Right lobe of liver (tissue), 6 donors: ENCODE data around the gene DPM1. TPM values are rescaled to one million over a fixed set of nuclear protein-coding genes. Genes with fewer than 3 reads are reported as not detected.

Experiments used
- ATAC-seq, 4 donors: fragments of 200-7000 bp; cut with Tn5 transposase; one replicate each; pipeline ENCODE4 v1.9.1; 2020; ENCODE audit warnings: mild to moderate bottlenecking in 4 of 4, moderate library complexity in 4 of 4
- DNase-seq, 3 donors: peaks; one replicate each; pipeline ENCODE4 v3.0.0-alpha.2; 2020
- H3K27ac ChIP-seq, 3 donors: fragments of 200-600 bp; one replicate each; pipeline ENCODE4 v1.8.0; 2022
- H3K27me3 ChIP-seq, 2 donors: fragments of 200-600 bp; one replicate each; pipeline ENCODE4 v1.8.0; 2022
- H3K36me3 ChIP-seq, 4 donors: fragments of 200-600 bp; sonication (generic) in 1 of 4; one replicate each; pipeline versions ENCODE4 v1.5.1 to v1.8.0; 2017 to 2022; ENCODE audit warnings: control low read depth in 1 of 4
- H3K4me1 ChIP-seq, 4 donors: fragments of 200-600 bp; sonication (generic) in 1 of 4; one replicate each; pipeline versions ENCODE4 v1.5.1 to v1.8.0; 2017 to 2022; ENCODE audit warnings: control low read depth in 1 of 4
- H3K4me3 ChIP-seq, 3 donors: fragments of 200-600 bp; one replicate each; pipeline ENCODE4 v1.8.0; 2022
- H3K9me3 ChIP-seq, 4 donors: fragments of 200-600 bp; sonication (generic) in 1 of 4; one replicate each; pipeline versions ENCODE4 v1.5.1 to v1.8.0; 2017 to 2022; ENCODE audit warnings: control low read depth in 1 of 4
- CTCF ChIP-seq, 4 donors: fragments of 200-600 bp in 3 of 4; fragments of 450-650 bp in 1 of 4; IDR thresholded peaks; one replicate each; pipeline versions ENCODE4 v1.5.1 to v1.8.0; 2016 to 2022; ENCODE audit warnings: antibody characterized with exemption in 4 of 4, mild to moderate bottlenecking in 2 of 4
- POLR2A ChIP-seq: fragments of 450-650 bp; IDR thresholded peaks from one replicate; pipeline ENCODE4 v1.6.1; 2017; ENCODE audit warnings: antibody characterized with exemption, mild to moderate bottlenecking
- WGBS: methylation state at CpG from one replicate; pipeline ENCODE4 v1.1.6; 2018; ENCODE audit warnings: low coverage, low lambda C conversion rate; ENCODE audit not compliant: insufficient coverage; ENCODE audit errors: missing lambda C conversion rate; 5-methylcytosine and 5-hydroxymethylcytosine counted together
- intact Hi-C, 2 donors: fragments of 100-400 bp; cut with DNase I; formaldehyde crosslinking; loops; one replicate each; pipeline versions ENCODE4 v1.11.2 to v1.14.1; 2022
- total RNA-seq, 6 experiments: library from RNA; depleted of rRNA in 2 of 6; stranded (reverse); fragments of >200 nt in 2 of 6; fragmentation: NEBNext Ultra II Directional in 3 of 6; extraction: Animal tissue kit (Norgen Biotek cat#: 25700) in 3 of 6; gene quantifications; one replicate each; pipeline versions ENCODE4 v1.1.0 to v1.2.4, GENCODE V29; 2016 to 2023
- donor health status: DM: no; HTN: yes; CAD: no.
- donor health status: DM: no; HTN: no; CAD: no.
- donor health status: DM: no; HTN: no; CAD: no.
- donor health status: DM: no; HTN: yes; CAD: no.
- donor health status: DM: no; HTN: yes; CAD: no.

DPM1 gene
- total RNA-seq, 6 experiments from 2014 or later, result 16.6 to 40.4 (median 21.2) TPM

- DNase-seq, result no peak
- H3K4me1 ChIP-seq, result no peaks in the 10 kb centered on the region
- no peaks in the 10 kb centered on the region for H3K27me3 ChIP-seq
- intact Hi-C loops, result no loop called here
- WGBS, result 38% methylated on average over 7 of the region's 10 CpGs
- TF ChIP-seq POLR2A (no peak), CTCF (IDR thresholded peaks at IDR 0.05) (no peak)
- no peaks in the 10 kb centered on the region for H3K9me3 ChIP-seq
- no peaks in the 10 kb centered on the region for H3K36me3 ChIP-seq
- H3K27ac ChIP-seq, result no peak overlapping the region
- no peak overlapping the region for H3K4me3 ChIP-seq
- no peak for ATAC-seq
Measured at GRCh38 chr20:50996901-50997865, 38.9 kb upstream of the DPM1 start.

DNA sequence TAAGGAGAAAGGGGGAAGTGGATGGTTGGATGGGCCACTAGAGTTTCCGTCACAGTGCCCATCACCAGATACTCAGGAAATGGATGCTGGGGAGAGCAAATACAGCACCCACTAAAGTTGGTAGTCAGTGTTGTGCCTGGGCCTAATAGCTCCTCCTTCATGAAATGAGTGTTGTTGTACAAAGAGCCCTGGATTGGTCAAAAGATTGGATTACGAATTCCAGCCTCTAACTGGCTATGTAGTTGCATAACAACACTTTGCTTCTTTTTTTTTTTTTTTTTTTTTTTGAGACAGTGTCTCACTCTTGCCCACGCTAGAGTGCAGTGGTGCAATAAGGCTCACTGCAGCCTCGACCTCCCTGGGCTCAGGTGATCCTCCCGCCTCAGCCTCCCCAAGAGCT lies 37.2 kb upstream of the DPM1 start:
- DNase-seq, result no peak
- no peak overlapping the region for H3K27ac ChIP-seq
- WGBS, result 71% methylated on average over 5 of the region's 5 CpGs
- H3K4me3 ChIP-seq, result no peak overlapping the region
- no peaks in the 10 kb centered on the region for H3K36me3 ChIP-seq
- ATAC-seq, result no peak
- H3K9me3 ChIP-seq, result no peaks in the 10 kb centered on the region
- TF ChIP-seq CTCF (IDR thresholded peaks at IDR 0.05), result no peak
- TF ChIP-seq POLR2A, result no peak
- H3K4me1 ChIP-seq, result no peaks in the 10 kb centered on the region
- intact Hi-C loops, result no loop called here
- H3K27me3 ChIP-seq, result no peaks in the 10 kb centered on the region

GRCh38 chr20:50993876-50994275 lies 35.5 kb upstream of the DPM1 start:
- H3K9me3 ChIP-seq, result no peaks in the 10 kb centered on the region
- H3K4me1 ChIP-seq, result no peaks in the 10 kb centered on the region
- H3K4me3 ChIP-seq, result no peak overlapping the region
- ATAC-seq, result no peak
- H3K27ac ChIP-seq, result no peak overlapping the region
- no peak for TF ChIP-seq POLR2A
- no peak for TF ChIP-seq CTCF (IDR thresholded peaks at IDR 0.05)
- intact Hi-C loops, result loop anchor here (5.0 kb wide), 2 partner anchors 308 to 313 kb away; no protein-coding TSS in a partner anchor
- no peak for DNase-seq
- WGBS, result 69% methylated on average over 9 of the region's 9 CpGs
- no peaks in the 10 kb centered on the region for H3K27me3 ChIP-seq
- H3K36me3 ChIP-seq, result no peaks in the 10 kb centered on the region

- intact Hi-C loops, result loop anchor here (5.0 kb wide), 2 partner anchors 309 to 314 kb away; no protein-coding TSS in a partner anchor
- H3K36me3 ChIP-seq, result no peaks in the 10 kb centered on the region
Measured at GRCh38 chr20:50992733-50993457, 34.6 kb upstream of the DPM1 start.

More at GRCh38 chr20:50992733-50993457, 34.6 kb upstream of the DPM1 start:
- Histone ChIP-seq H3K9me3 (no peaks in the 10 kb centered on the region), H3K27me3 (no peaks in the 10 kb centered on the region), H3K27ac (no peak overlapping the region), H3K4me3 (no peak overlapping the region), H3K4me1 (no peaks in the 10 kb centered on the region)
- ATAC-seq, result peak; percentile 45 to 60 (median 50)
- TF ChIP-seq POLR2A, result no peak
- peak; percentile 34 to 53 (median 44) for TF ChIP-seq CTCF (IDR thresholded peaks at IDR 0.05)
- no peak for DNase-seq
- WGBS, result 21% methylated on average over 8 of the region's 13 CpGs
